ENCODE measurements around the gene ATP5F1B. TPM values are rescaled to one million over a fixed set of nuclear protein-coding genes. Genes with fewer than 3 reads are reported as not detected.
A peak's percentile ranks its signal among the peaks of the same experiment; 100 is the strongest.

The ATP5F1B gene
- total and polyA plus RNA-seq, 9 of the 15 experiments (the other 6 are each of a cell fraction or from before 2014, with no cell fraction given) = 908 to 3,125 (median 1,482) TPM

- TF ChIP-seq MGA (IDR thresholded peaks at IDR 0.05) = no peak
- TF ChIP-seq MITF (IDR thresholded peaks at IDR 0.05) = no peak
- no peak for TF ChIP-seq KLF1 (tag; IDR thresholded peaks at IDR 0.05)
- peak; percentile 99 for TF ChIP-seq CHD1 (IDR thresholded peaks at IDR 0.05; ENCODE audit: low read length)
- no peak for TF ChIP-seq SRSF7 (optimal IDR thresholded peaks at IDR 0.05; ENCODE audit: low read depth, low read length)
- TF ChIP-seq SAP30 (IDR thresholded peaks at IDR 0.05; ENCODE audit: borderline replicate concordance, insufficient read depth, low read depth, low read length, poor library complexity, severe bottlenecking) = peak; percentile 22
- no peak for TF ChIP-seq CAMTA2 (CRISPR knock-in tag; conservative IDR thresholded peaks at IDR 0.05)
- no peak for TF ChIP-seq GABPA (tag; conservative IDR thresholded peaks at IDR 0.05; ENCODE audit: low read depth)
- no peak for TF ChIP-seq LARP7 (IDR thresholded peaks at IDR 0.05)
- no peak for TF ChIP-seq ZNF785 (CRISPR knock-in tag; IDR thresholded peaks at IDR 0.05)
- TF ChIP-seq ZC3H4 (CRISPR knock-in tag; IDR thresholded peaks at IDR 0.05; ENCODE audit: borderline replicate concordance) = peak; percentile 91; the same call in 1 of the 2 replicates
- no peak for TF ChIP-seq POLR2G (IDR thresholded peaks at IDR 0.05; ENCODE audit: low read depth, low read length)
- no peak for TF ChIP-seq POU5F1 (IDR thresholded peaks at IDR 0.05; ENCODE audit: borderline replicate concordance, low read depth, low read length, partially characterized antibody)
- TF ChIP-seq ZNF280A (IDR thresholded peaks at IDR 0.05; ENCODE audit: low read depth, partially characterized antibody) = no peak
Measured at GRCh38 chr12:56645201-56645716, 525 bp downstream of the ATP5F1B start (continued).
